ENCODE results near the gene CCDC9.

GRCh38 chr19:47227352-47228167 is 28.8 kb upstream of the CCDC9 start:
- TF ChIP-seq CTCF (IDR thresholded peaks at IDR 0.05; ENCODE audit: borderline replicate concordance, extremely low read depth, low read length, poor library complexity, severe bottlenecking) (no peak), EZH2 (IDR thresholded peaks at IDR 0.05; ENCODE audit: borderline replicate concordance, low read depth, low read length, severe bottlenecking) (no peak)

All from DND-41 (cell line).